NCI-H69 (cell line): ENCODE measurements around the gene EEF2K.
"Not testable (repeated sequence)": the region's sequence is repeated elsewhere in the genome, so short reads cannot be mapped to it uniquely, and the experiment has no call there.

Source experiments
- DNase-seq: peaks from one replicate; lab custom pipeline; 2025; lab: John Stamatoyannopoulos, UW

The EEF2K gene

DNA sequence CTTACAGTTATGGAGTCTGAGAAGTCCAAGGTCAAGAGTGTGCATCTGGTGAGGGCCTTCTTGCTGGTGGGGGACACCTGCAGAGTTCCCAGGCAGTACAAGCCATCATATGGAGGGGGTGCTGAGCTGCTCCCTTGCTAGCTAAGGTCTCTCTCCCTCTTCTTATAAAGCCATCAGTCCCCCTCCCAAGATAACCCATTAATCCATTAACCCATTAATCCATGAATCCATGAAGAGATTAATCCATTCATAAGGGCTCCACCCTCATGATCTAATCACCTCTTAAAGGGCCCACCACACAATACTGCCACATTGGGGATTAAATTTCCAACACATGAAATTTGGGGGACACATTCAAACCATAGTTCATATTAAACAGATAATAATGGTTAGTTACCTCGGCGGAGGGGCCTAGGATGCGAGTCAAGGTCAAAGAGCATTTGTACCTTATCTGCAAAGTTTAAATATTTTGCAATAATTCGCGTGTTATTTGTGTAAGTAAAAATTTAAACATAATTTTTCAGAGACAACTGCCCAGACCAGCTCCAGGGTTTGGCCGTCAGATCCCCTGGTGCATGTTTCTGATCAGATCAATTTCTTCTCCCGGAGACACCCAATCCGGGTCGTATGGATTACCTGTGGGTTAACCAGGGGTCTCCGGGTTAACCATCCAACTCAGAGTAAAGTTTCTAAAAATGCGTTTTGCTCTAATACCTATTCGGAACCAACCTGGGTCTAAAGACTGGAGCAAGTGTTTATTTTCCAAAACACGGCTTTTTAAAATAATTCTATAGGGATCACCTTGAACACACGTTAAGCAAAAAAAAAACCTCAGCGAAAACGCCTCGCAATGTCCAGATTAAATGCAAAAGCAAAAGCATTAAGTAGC lies 90.4 kb downstream of the EEF2K start:
- peak; percentile 62 for DNase-seq

GRCh38 chr16:22297114-22297870 lies 91.2 kb downstream of the EEF2K start, which contains the start of gene POLR3E:
TSS of gene POLR3E (plus strand) at chr16:22297409. CDS start at chr16:22302969, 5,560 bp downstream.
- peak; percentile 98 for DNase-seq

GRCh38 chr16:22297871-22298733 lies 92.0 kb downstream of the EEF2K start:
- DNase-seq = peak; percentile 98

DNA sequence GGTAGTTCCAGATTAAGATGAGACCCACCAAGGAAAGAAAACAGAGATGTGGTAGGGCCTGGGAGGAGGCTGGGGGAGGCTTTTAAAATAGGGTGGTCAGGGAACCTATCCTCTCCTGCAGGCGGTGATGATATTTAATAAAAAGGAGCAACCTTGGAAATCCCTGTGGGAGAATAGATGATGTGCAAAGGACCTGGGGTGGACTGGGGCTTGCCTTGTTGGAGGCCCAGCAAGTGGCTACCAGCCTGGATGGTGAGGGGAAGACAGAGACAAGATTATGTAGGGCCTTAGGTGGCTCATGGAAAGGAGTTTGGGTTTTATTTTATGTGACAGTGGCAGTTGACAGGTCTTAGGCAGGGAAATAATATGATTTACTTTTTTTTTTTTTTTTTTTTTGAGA lies 93.0 kb downstream of the EEF2K start:
- peak; percentile 34 for DNase-seq

- DNase-seq = peak; percentile 60
Observed at GRCh38 chr16:22300427-22301071, 94.5 kb downstream of the EEF2K start.

DNA sequence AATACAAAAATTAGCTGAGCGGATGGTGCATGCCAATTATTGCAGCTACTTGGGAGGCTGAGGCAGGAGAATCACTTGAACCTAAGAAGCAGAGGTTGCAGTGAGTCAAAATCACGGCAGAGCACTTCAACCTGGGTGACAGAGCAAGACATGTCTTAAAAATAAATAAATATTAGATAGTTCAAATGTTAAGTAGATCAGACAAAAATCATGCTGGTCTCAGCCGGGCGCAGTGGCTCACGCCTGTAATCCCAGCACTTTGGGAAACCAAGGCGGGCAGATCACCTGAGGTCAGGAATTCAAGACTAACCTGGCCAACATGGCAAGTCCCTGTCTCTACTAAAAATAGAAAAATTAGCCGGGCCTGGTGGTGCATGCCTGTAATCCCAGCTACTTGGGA lies 95.3 kb downstream of the EEF2K start:
- not testable (repeated sequence) for DNase-seq

- no peak for DNase-seq
Observed at GRCh38 chr16:22302776-22303363, 96.8 kb downstream of the EEF2K start.

- no peak for DNase-seq
Observed at GRCh38 chr16:22304411-22304810, 98.3 kb downstream of the EEF2K start.

DNA sequence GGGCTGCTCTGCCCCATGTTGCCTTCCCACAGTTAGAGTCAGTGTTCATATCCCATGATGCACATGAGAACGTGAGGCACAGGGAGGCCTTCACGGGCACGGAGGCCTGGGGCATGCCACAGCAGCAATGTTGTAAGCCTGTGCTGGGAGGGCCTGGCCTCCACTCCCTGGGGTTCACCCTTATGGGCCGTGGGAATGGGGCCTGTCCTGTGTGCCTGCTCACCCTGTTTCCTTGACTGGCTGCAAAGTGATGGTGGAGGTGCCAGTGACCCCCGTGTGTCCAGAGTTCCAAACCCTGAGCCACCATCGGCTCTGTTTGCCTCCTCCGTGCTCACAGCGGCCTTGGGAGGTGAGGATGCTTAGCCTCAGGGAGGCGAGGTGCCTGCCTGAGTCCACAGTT lies 100.7 kb downstream of the EEF2K start:
- DNase-seq = no peak

GRCh38 chr16:22307838-22308237 lies 101.8 kb downstream of the EEF2K start:
- DNase-seq = no peak

- no peak for DNase-seq
Observed at GRCh38 chr16:22308824-22309520, 102.9 kb downstream of the EEF2K start.

DNA sequence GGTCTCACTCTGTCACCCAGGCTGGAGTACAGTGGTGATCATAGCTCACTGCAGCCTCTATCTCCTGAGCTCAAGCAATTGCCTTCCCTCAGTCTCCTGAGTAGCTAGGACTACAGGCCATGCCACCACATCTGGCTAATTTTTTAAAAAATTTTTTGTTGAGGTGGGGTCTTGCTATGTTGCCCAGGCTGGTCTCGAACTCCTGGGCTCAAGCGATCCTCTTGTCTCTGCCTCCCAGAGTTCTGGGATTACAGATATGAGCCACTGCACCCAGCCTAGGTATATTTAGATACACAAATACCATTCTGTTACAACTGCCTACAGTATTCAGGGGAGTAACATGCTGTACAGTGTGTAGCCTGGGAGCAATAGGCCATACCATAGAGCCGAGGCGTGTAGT lies 105.4 kb downstream of the EEF2K start:
- DNase-seq = no peak

DNA sequence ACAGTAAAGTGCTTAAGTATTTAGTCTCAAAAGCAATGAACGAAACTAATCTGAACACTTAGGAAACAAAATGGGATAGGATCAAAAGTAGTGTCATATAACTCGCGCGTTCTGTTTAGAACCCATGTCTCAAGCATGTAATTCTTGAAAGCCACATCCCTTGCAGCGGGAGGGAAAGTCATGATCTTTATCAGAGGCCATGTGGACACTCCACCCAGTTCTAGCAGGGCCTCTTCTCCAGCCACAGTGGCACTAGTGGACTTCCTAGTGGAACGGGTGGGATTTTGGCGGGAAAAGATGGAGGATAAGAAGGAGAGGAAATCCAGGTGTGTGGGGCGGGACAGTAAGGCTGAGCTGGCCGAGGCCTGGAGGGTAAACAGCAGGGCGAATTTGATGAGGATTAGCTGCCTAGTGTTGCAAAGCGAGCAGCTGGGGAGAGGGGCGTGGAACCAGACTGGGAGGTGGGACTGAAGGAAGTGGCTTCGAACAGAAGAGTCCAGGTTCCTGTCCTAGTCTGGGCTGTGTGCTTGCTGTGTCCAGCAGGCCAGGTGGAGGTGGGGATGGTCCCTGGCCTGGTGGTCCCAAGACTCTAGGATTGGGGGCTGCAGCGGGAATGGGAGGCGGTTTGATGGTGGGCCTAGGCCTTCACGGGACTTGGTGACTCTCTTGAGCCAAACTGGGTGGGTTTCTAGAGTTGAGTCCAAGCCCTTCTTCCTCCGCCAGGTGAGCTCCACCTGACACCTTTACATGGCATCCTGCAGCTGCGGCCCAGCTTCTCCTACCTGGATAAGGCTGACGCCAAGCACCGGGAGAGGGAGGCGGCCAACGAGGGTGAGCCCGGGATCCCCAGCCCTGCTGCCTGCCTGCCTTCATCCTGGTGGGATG lies 107.1 kb downstream of the EEF2K start:
- no peak for DNase-seq

- DNase-seq = no peak
Observed at GRCh38 chr16:22313876-22314470, 107.9 kb downstream of the EEF2K start.

- DNase-seq = no peak
Observed at GRCh38 chr16:22314661-22315626, 108.9 kb downstream of the EEF2K start.

DNA sequence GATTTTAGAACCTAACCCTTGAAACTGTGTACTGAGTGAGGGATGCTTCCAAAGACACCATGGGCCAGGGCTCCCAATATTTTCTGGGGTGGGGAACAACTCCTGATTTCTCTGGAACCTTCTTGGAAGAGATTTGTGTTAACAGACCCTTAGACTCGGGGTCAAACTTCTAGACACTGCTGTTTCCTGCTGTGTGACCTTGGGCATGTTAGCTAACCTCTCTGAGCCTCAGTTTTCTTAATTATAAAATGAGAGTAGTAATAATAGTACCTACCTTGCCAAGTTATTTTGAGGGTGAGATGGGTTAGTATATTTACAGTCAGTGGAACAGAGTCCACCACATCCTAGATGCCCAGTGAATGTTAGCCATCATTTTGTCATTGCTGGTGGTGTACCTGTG lies 109.9 kb downstream of the EEF2K start:
- DNase-seq = no peak

GRCh38 chr16:22316411-22316811 lies 110.3 kb downstream of the EEF2K start:
- DNase-seq = peak; percentile 25

- peak; percentile 7 for DNase-seq
Observed at GRCh38 chr16:22317001-22317530, 111.0 kb downstream of the EEF2K start.
